Kidney (tissue), 14 donors: Measurements from ENCODE around the gene EZH1. TPM values are rescaled to one million over a fixed set of nuclear protein-coding genes. Genes with fewer than 3 reads are reported as not detected.

ENCODE experiments used
- DNase-seq, 5 donors: peaks; one replicate each; pipeline ENCODE4 v3.0.0-alpha.2; 2013 to 2020
- FAIRE-seq: peaks from 2 replicates; lab custom pipeline; 2012; peaks lifted over from hg19 to GRCh38; lab: Jason Lieb, UNC
- H3K27ac ChIP-seq, 2 donors: one replicate each; pipeline ENCODE4 v1.7.0; 2013; ENCODE audit warnings: low read depth in 2 of 2, low read length in 2 of 2, inconsistent platforms in 1 of 2
- H3K27me3 ChIP-seq: one replicate; pipeline ENCODE4 v1.7.1; 2013; ENCODE audit warnings: low read length, inconsistent platforms; ENCODE audit not compliant: control insufficient read depth, insufficient read depth
- H3K36me3 ChIP-seq, 3 donors: one replicate each; pipeline versions ENCODE4 v1.7.0 to v1.7.1; 2013; ENCODE audit warnings: low read length in 3 of 3, control low read depth in 1 of 3, inconsistent platforms in 1 of 3; ENCODE audit not compliant: insufficient read depth in 3 of 3, control insufficient read depth in 2 of 3
- H3K4me1 ChIP-seq, 3 donors: one replicate each; pipeline versions ENCODE4 v1.7.0 to v1.7.1; 2013; ENCODE audit warnings: low read length in 3 of 3, inconsistent platforms in 1 of 3, low read depth in 1 of 3; ENCODE audit not compliant: control insufficient read depth in 2 of 3, insufficient read depth in 2 of 3
- H3K4me3 ChIP-seq, 3 donors: one replicate each; pipeline versions ENCODE4 v1.7.0 to v1.8.1; 2013; ENCODE audit warnings: low read length in 3 of 3, control low read depth in 1 of 3, inconsistent platforms in 1 of 3
- H3K9ac ChIP-seq, 3 donors: one replicate each; pipeline versions ENCODE4 v1.7.0 to v1.7.1; 2013; ENCODE audit warnings: low read length in 3 of 3, control low read depth in 1 of 3, inconsistent platforms in 1 of 3
- H3K9me3 ChIP-seq, 3 donors: one replicate each; pipeline versions ENCODE4 v1.7.0 to v1.7.1; 2013; ENCODE audit warnings: low read length in 3 of 3, control low read depth in 1 of 3, inconsistent platforms in 1 of 3; ENCODE audit not compliant: control insufficient read depth in 2 of 3, insufficient read depth in 1 of 3
- CTCF ChIP-seq: IDR thresholded peaks from 3 replicates; pipeline ENCODE4 v1.5.1; 2012; ENCODE audit warnings: mild to moderate bottlenecking, moderate library complexity, borderline replicate concordance; ENCODE audit not compliant: insufficient read depth; ENCODE audit errors: extremely low read depth
- intact Hi-C: fragments of 100-400 bp; cut with DNase I; formaldehyde crosslinking; loops from one replicate; pipeline ENCODE4 v1.11.1; 2022
- polyA plus RNA-seq: library from polyadenylated mRNA; stranded (reverse); fragments of 350-450 nt; fragmentation: Illumina TruSeq; extraction: RNeasy Lipid Tissue Mini Kit (QIAGEN cat#74804); gene quantifications from one replicate; pipeline ENCODE4 v1.2.3, GENCODE V29; 2014; ENCODE audit warnings: low read depth, low replicate concordance; ENCODE audit not compliant: insufficient read depth
- total RNA-seq: library from RNA; stranded (reverse); fragmentation: NEBNext Ultra II Directional; extraction: Animal tissue kit (Norgen Biotek cat#: 25700); gene quantifications from one replicate; pipeline ENCODE4 v1.2.1, GENCODE V29; 2021
- donor health status: control.
- donor health status: control.
- donor health status: control.
- donor health status: control.
- donor health status: control.
- donor health status: DM: yes; HTN: yes; CAD: no.
- donor health status: Normal renal cell carcinoma (clear cell type).

The EZH1 gene
- total and polyA plus RNA-seq, 2 donors from 2014 or later: 20.8 to 59.2 TPM

- Histone ChIP-seq H3K27me3 (no peaks in the 10 kb centered on the region), H3K4me3 (no peak overlapping the region), H3K9me3 (no peaks in the 10 kb centered on the region), H3K36me3 (peaks cover 8 to 73% (median 49%) of the 10 kb centered on the region in 3 donors), H3K4me1 (no peaks in the 10 kb centered on the region), H3K27ac (no peak overlapping the region), H3K9ac (no peak overlapping the region)
- intact Hi-C loops: no loop called here
- DNase-seq (no peak), FAIRE-seq (no peak)
- TF ChIP-seq CTCF: no peak
Observed at GRCh38 chr17:42709561-42709960, 35.3 kb downstream of the EZH1 start.

- H3K4me1 ChIP-seq: no peaks in the 10 kb centered on the region
Observed at GRCh38 chr17:42708588-42708987, 36.3 kb downstream of the EZH1 start.

GRCh38 chr17:42706732-42707131, 38.1 kb downstream of the EZH1 start:
- no peak for TF ChIP-seq CTCF
- H3K9ac ChIP-seq: no peak overlapping the region
- FAIRE-seq (no peak), DNase-seq (no peak)
- peaks cover 10 to 84% (median 52%) of the 10 kb centered on the region in 3 donors for H3K36me3 ChIP-seq
- no peaks in the 10 kb centered on the region for H3K9me3 ChIP-seq
- intact Hi-C loops: no loop called here
- H3K27me3 ChIP-seq: no peaks in the 10 kb centered on the region
- H3K4me3 ChIP-seq: no peak overlapping the region
- no peaks in the 10 kb centered on the region for H3K4me1 ChIP-seq
- H3K27ac ChIP-seq: no peak overlapping the region

More at GRCh38 chr17:42708588-42708987, 36.3 kb downstream of the EZH1 start:
- intact Hi-C loops: no loop called here
- H3K36me3 ChIP-seq: peaks cover 10 to 81% (median 57%) of the 10 kb centered on the region in 3 donors
- H3K9me3 ChIP-seq: no peaks in the 10 kb centered on the region
- H3K4me3 ChIP-seq: no peak overlapping the region
- H3K27me3 ChIP-seq: no peaks in the 10 kb centered on the region
- H3K9ac ChIP-seq: no peak overlapping the region
- FAIRE-seq (no peak), DNase-seq (no peak)
- H3K27ac ChIP-seq: no peak overlapping the region
- TF ChIP-seq CTCF: no peak
